Osteoblast (primary cell): ENCODE data around the gene RASGEF1B. TPM values are rescaled to one million over a fixed set of nuclear protein-coding genes. Genes with fewer than 3 reads are reported as not detected.

ENCODE experiments used
- DNase-seq: peaks from one replicate; pipeline ENCODE4 v3.0.0; 2011; ENCODE audit warnings: low spot score, mixed read lengths; ENCODE audit not compliant: insufficient read length; ENCODE audit errors: missing footprints
- H2AFZ ChIP-seq: 2 replicates; pipeline ENCODE4 v1.6.0; 2011; ENCODE audit warnings: mild to moderate bottlenecking, low read length
- H3K27ac ChIP-seq: 2 replicates; pipeline ENCODE4 v1.5.1; 2011; ENCODE audit warnings: mild to moderate bottlenecking, low read depth, low read length, moderate library complexity
- H3K27me3 ChIP-seq: 2 replicates; pipeline ENCODE4 v1.6.0; 2012; ENCODE audit warnings: mild to moderate bottlenecking, control low read depth, inconsistent platforms, low read length, moderate library complexity; ENCODE audit not compliant: insufficient read depth
- H3K36me3 ChIP-seq: 2 replicates; pipeline ENCODE4 v1.5.1; 2011; ENCODE audit warnings: mild to moderate bottlenecking, low read length, control low read depth, moderate library complexity; ENCODE audit not compliant: insufficient read depth
- H3K4me1 ChIP-seq: 2 replicates; pipeline ENCODE4 v1.5.1; 2011; ENCODE audit warnings: mild to moderate bottlenecking, low read length, control low read depth, moderate library complexity; ENCODE audit not compliant: insufficient read depth
- H3K4me2 ChIP-seq: 2 replicates; pipeline ENCODE4 v1.6.0; 2011; ENCODE audit warnings: mild to moderate bottlenecking, low read length; ENCODE audit not compliant: insufficient read depth
- H3K4me3 ChIP-seq: fragments of 200-600 bp; sonication (generic); 3 replicates; pipeline ENCODE4 v1.5.1; 2012; ENCODE audit warnings: mild to moderate bottlenecking, low read length, inconsistent platforms; ENCODE audit not compliant: insufficient read depth
- H3K79me2 ChIP-seq: 2 replicates; pipeline ENCODE4 v1.6.0; 2012; ENCODE audit warnings: mild to moderate bottlenecking, low read length, control low read depth, inconsistent platforms; ENCODE audit not compliant: insufficient read depth
- H3K9me3 ChIP-seq: 2 replicates; pipeline ENCODE4 v1.5.1; 2011; ENCODE audit warnings: low read depth, low read length, control low read depth
- H4K20me1 ChIP-seq: 2 replicates; pipeline ENCODE4 v1.6.0; 2012; ENCODE audit warnings: mild to moderate bottlenecking, low read length, control low read depth; ENCODE audit not compliant: insufficient read depth
- total RNA-seq: library from RNA; depleted of rRNA; stranded (reverse); fragments of >200 nt; gene quantifications from 2 replicates; pipeline ENCODE4 v1.2.3, GENCODE V29; 2012
- TF ChIP-seq, protein P1 (sequence below): IDR thresholded peaks from 2 replicates; pipeline ENCODE4 v1.5.1; 2011; ENCODE audit warnings: mild to moderate bottlenecking, low read depth, low read length, moderate library complexity; ENCODE audit errors: extremely low read depth

The RASGEF1B gene
- total RNA-seq, 1 donor, result 5.8 TPM

DNA sequence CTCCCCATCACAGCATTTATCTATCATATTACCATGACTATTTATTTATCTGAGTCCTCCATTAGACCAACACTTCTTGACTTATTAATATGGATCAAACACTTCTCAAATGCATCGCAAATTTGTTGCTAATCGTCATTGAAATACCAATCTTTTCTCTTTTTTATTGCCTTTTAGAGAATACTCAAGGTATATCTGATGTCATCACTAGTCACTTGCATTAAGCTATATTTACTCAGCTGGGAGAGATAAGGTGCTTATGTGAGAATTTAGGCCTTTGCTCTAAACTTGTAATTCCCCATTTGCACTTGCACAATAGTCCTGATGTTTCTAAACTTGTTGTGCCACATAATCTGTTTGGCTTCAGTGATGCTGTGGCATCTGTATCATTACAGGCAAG is 95.0 kb downstream of the RASGEF1B start:
- Histone ChIP-seq H3K4me2 (no peak overlapping the region), H3K36me3 (no peaks in the 10 kb centered on the region), H3K4me1 (no peaks in the 10 kb centered on the region), H3K27me3 (no peaks in the 10 kb centered on the region), H3K4me3 (no peak overlapping the region), H4K20me1 (no peaks in the 10 kb centered on the region), H3K27ac (no peak overlapping the region), H3K79me2 (no peaks in the 10 kb centered on the region), H2AFZ (no peak overlapping the region), H3K9me3 (no peaks in the 10 kb centered on the region)
- TF ChIP-seq, protein P1, sequence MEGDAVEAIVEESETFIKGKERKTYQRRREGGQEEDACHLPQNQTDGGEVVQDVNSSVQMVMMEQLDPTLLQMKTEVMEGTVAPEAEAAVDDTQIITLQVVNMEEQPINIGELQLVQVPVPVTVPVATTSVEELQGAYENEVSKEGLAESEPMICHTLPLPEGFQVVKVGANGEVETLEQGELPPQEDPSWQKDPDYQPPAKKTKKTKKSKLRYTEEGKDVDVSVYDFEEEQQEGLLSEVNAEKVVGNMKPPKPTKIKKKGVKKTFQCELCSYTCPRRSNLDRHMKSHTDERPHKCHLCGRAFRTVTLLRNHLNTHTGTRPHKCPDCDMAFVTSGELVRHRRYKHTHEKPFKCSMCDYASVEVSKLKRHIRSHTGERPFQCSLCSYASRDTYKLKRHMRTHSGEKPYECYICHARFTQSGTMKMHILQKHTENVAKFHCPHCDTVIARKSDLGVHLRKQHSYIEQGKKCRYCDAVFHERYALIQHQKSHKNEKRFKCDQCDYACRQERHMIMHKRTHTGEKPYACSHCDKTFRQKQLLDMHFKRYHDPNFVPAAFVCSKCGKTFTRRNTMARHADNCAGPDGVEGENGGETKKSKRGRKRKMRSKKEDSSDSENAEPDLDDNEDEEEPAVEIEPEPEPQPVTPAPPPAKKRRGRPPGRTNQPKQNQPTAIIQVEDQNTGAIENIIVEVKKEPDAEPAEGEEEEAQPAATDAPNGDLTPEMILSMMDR, result no peak
- DNase-seq, result no peak
